HG03108 (cell line): ENCODE results near the gene LRP10.
A peak's percentile ranks its signal among the peaks of the same experiment; 100 is the strongest.
"Not testable (repeated sequence)": the region's sequence is repeated elsewhere in the genome, so short reads cannot be mapped to it uniquely, and the experiment has no call there.

Experiments
- ATAC-seq: cut with Tn5 transposase; IDR thresholded peaks from one replicate; pipeline ENCODE4 v1.9.1; 2021; ENCODE audit warnings: moderate library complexity; ENCODE audit not compliant: unreplicated experiment

LRP10 gene

DNA sequence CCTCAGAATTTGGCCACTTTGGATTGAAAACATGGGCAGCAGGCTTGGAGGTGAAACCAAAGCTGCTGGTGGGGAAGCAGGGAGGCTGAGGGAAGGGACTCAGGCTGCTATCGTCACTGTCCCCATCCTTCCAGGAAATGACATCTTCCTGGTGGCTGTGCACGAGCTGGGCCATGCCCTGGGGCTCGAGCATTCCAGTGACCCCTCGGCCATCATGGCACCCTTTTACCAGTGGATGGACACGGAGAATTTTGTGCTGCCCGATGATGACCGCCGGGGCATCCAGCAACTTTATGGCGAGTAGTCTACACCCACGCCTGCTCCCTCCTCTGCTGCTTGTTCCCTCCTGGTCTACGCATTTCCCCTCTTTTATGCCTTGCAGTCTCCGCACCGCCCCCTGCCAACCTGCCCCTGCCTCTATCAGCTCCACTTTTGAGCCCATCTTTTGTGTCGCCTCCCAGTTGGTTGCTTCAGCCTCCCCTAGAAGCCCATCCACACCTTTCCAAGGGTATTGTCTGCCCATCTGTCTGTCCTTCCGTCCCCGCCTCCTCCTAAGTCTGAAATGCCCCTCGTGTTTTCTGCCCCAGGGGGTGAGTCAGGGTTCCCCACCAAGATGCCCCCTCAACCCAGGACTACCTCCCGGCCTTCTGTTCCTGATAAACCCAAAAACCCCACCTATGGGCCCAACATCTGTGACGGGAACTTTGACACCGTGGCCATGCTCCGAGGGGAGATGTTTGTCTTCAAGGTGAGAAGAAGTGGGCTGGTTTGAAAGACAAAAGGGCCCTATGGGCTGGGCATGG is 28.2 kb upstream of the LRP10 start:
- ATAC-seq = no peak

DNA sequence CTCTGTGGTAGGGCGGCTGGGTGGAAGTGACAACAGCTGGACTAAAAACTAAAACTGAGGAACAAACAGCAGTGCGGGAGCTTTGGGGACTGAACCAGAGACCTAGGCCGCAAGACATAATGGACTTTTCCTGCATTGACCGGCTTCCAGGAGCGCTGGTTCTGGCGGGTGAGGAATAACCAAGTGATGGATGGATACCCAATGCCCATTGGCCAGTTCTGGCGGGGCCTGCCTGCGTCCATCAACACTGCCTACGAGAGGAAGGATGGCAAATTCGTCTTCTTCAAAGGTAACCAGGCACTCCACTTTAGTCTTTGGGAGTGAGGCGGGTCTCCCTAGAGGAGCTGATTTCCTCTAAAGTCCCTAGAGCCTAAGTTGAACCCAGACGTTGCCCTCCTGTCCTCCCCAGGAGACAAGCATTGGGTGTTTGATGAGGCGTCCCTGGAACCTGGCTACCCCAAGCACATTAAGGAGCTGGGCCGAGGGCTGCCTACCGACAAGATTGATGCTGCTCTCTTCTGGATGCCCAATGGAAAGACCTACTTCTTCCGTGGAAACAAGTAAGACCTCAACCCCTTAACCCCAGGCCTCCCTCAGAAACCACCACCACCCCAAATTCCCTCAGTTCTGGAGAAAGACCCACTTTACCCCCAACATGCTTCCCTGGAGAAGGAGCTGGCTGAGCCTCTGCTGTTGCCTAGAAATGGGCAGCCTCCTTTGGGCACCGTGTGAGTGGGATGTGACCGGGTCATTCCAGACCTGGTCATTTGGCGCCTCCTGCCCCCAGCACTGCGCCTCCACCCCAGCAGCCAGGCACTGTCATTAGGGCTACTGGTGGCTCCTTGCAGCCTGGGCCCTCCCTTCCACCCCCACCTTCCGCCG is 27.1 kb upstream of the LRP10 start:
- no peak for ATAC-seq

DNA sequence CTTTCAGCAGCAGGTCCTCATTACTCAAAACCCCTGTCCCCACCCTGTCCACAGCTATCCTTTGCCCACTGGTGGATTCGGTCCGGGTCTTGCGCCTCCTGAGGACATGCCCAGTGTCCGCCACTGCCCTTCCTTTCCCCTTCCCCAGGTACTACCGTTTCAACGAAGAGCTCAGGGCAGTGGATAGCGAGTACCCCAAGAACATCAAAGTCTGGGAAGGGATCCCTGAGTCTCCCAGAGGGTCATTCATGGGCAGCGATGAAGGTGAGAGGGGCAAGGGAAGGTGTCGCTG is 26.5 kb upstream of the LRP10 start:
- ATAC-seq = no peak

DNA sequence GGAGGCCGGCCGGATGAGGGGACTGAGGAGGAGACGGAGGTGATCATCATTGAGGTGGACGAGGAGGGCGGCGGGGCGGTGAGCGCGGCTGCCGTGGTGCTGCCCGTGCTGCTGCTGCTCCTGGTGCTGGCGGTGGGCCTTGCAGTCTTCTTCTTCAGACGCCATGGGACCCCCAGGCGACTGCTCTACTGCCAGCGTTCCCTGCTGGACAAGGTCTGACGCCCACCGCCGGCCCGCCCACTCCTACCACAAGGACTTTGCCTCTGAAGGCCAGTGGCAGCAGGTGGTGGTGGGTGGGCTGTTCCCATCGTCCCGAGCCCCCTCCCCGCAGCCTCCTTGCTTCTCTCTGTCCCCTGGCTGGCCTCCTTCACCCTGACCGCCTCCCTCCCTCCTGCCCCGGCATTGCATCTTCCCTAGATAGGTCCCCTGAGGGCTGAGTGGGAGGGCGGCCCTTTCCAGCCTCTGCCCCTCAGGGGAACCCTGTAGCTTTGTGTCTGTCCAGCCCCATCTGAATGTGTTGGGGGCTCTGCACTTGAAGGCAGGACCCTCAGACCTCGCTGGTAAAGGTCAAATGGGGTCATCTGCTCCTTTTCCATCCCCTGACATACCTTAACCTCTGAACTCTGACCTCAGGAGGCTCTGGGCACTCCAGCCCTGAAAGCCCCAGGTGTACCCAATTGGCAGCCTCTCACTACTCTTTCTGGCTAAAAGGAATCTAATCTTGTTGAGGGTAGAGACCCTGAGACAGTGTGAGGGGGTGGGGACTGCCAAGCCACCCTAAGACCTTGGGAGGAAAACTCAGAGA is 25.5 kb upstream of the LRP10 start:
- no peak for ATAC-seq

DNA sequence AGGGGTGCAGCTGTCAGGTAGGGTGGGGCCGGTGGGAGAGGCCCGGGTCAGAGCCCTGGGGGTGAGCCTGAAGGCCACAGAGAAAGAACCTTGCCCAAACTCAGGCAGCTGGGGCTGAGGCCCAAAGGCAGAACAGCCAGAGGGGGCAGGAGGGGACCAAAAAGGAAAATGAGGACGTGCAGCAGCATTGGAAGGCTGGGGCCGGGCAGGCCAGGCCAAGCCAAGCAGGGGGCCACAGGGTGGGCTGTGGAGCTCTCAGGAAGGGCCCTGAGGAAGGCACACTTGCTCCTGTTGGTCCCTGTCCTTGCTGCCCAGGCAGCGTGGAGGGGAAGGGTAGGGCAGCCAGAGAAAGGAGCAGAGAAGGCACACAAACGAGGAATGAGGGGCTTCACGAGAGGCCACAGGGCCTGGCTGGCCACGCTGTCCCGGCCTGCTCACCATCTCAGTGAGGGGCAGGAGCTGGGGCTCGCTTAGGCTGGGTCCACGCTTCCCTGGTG is 24.7 kb upstream of the LRP10 start:
- no peak for ATAC-seq

DNA sequence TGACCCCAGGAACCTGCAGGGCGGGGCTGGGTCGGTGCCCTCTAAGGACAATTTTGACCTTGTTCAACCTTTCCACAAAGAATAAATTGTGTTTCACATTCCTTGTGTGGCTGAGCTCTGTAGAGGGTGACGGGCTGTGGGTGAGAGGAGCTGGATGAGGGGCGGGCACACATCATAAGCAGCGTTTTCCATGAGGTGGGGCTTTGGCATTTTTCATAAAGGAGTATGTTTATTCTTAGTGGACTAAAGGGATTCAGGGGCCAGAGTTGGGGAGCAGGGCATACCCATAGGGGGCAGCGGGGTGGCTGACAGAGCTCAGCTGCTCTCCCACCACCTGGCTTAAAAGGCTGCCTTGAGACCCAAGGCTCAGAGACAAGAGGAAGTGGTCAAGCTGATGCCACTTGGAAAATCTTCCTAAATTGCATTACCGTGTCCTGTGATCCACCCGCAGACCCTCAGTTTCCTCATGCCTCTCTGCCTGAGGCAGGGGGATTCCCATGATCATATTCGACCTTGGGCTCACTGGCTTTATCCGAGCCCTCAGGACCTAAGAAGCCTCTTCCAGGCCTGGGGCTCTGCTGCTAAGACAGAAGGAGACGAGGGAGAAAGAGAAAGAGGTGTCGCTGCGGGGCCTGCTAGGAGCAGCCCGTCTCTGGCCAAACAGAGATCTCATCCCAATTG is 23.7 kb upstream of the LRP10 start:
- ATAC-seq = no peak

DNA sequence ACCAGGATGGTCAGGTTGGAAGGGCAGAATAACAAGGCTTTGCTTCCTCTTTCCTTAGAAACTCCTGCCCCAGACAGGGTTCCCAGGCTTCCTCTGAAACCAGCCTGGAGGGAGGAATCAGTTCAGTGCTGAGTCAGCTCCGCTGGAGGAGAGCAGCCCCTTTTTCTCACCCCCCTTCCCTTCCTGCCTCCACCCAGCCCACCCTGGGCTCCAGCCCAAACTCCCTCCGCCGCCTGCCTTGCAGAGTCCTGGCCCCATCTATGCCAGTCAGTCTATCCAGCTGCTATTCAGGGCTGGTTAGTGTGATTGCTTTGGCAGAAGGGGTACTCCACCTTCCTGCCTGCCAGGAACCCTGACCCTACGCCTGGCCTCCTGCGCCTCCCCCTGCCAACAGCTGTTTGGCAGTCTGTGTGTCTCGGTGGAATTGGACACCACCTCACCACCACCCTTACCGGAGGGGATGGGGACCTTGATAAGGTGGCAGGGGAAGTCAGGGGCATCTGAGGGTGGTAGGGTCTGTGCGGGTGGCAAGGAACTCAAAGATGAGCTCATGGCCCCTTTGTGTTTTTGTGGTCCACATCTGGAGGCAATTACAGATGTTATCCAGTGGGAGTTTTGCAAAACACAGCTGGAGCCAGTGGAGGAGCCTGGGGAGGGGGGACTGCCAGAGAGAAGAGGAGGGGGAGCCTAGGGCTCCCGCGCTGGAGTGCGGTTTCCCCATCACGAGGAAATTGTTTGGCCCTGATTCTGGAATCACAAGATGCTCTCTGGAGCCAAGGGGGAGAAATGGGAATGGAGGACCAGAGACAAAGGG is 23.0 kb upstream of the LRP10 start:
- no peak for ATAC-seq

DNA sequence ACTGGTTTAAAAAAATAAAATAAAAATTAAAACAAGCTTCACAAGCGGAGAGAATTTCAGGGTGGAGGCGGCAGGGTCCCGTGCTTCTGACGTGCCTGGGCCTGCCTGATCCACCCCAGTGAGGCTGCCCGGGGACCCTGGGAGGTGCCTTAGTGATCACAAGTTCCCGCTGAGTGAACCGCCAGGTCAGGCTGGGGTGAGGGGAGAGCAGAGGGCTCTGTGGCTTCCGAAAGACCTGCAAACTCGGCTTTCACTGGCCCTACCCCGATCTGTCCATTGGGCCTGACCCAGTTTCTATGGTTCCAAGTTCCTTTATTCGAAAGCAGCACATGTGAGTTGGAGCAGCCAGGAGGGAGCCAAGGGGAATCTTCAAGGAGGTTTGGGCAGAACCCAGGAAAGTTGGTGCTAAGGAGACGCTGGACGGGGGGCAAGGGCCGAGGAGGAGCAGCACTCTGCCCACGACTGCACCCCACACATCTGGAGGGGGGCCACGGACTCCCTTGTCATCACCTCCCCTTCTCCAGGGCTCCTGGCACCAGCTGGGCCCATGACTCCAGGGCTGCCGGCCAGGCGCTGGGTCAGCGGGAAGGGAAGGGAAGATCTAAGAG is 22.2 kb upstream of the LRP10 start:
- no peak for ATAC-seq

DNA sequence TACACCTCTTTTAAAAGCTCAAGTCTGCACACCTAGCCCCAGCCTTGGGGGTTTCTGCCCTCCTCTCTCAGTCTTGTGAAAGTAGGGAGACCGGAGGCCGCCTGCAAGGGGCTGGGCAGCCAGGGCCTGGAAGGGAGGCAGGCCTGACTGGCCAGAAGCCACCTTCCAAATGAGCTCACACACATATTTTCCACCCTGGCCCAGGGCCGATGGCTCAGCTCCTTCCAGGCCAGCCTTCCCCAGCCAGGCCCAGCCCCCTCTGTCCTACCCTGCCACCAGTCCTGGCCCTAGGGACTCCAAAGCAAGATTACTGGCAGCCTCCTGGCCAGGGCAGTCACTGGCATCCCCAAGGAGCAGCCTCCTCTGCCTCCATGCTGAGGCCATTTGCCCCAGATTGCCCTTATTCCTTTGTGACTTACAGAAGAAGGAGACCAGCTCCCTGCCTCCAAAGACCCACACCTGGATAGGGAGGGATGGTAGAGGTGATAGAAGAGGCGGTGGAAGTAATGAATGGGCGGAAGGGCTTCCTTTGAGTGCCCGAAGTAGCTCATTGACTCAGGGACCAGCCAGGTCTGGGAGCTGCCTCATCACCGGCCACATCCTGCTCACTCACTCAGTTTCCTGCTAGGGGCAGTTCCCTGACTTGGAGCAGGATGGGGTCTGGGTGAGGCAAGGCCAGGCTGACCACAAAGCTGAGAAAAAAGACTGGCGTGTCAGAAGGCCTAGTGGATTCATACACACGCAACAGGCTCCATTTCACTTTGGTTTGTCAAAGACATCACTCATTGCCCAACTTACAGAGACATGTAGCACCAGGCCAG is 20.4 kb upstream of the LRP10 start:
- no peak for ATAC-seq

DNA sequence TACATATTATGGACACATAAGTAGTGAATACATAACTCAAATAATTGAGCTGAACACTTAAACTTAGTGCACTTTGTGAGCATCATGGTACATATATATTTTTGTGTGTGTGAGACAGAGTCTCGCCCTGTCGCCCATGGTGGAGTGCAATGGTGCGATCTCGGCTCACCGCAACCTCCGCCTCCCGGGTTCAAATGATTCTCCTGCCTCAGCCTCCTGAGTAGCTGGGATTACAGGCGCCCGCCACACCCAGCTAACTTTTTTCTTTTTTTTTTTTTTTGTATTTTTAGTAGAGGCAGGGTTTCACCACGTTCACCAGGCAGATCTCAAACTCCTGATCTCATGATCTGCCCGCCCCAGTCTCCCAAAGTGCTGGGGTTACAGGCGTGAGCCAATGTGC is 19.4 kb upstream of the LRP10 start:
- not testable (repeated sequence) for ATAC-seq

DNA sequence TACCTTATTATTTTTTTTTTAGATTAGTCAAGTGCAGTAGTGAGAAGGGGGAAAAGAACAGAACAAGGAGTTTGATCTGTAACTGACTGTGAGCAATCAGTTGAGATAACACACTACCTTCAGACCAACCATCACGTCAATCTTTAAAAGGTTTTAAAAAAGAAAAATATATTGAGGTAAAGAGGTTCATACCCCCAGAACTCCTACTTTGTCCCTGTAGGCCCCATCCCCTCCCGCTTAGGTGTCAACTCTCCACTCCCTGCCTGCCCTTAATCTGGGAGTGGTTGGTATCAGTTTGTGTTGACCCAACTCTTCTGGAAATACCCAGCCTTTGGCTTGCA is 19.0 kb upstream of the LRP10 start:
- ATAC-seq = no peak

DNA sequence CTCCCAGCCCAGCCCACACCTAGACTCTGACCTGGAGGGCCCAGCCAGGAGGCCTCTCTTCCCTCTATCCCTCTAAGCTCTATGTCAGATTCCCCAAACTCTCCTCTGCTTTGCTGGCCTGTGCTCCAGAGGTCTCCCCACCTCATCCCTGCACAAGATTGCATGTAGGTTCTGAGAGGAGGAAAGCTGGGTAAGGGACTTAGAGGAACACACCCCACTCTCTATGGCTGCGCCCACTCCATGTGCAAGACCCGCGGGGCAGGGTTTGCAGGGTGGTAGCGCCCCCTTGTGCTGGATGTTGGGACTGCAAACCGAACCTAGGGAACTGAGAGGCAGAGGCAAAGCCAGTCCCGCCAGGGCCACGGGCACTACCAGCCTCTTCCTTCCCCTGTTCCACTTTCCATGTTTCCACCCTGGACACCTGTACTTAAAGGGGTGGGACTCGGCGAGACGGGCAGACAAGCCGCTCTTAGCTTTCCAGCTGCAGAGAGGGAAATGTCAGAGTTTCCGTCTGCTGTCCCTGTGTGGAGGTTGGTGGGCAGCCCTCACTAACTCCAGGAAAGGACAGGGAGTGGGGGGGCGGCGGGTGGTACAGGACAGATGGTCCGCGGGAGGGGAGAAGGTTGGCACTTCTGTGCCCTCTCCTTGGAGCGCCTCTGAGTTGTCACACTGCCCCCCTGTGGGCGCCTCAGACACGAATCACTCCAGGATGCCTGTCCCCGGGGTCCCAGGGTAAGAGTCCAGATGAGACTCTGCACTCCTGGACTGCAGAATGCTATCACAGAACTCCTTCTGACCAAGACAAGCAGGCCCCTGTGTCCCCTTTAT is 18.4 kb upstream of the LRP10 start:
- peak; percentile 48 for ATAC-seq

DNA sequence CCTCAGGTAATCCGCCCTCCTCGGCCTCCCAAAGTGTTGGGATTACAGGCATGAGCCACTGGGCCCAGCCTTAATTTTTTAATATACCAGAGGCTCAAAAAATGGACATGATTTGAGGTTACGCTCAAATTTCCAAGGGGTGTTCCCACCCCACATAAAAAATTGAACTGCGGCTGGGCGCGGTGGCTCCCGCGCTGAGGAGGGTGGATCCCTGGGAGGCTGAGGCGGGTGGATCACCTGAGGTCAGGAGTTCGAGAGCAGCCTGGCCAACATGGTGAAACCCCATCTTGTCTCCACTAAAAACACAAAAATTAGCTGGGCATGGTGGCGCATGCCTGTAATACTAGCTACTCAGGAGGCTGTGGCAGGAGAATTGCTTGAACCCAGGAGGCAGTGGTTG is 17.2 kb upstream of the LRP10 start:
- ATAC-seq = not testable (repeated sequence)

DNA sequence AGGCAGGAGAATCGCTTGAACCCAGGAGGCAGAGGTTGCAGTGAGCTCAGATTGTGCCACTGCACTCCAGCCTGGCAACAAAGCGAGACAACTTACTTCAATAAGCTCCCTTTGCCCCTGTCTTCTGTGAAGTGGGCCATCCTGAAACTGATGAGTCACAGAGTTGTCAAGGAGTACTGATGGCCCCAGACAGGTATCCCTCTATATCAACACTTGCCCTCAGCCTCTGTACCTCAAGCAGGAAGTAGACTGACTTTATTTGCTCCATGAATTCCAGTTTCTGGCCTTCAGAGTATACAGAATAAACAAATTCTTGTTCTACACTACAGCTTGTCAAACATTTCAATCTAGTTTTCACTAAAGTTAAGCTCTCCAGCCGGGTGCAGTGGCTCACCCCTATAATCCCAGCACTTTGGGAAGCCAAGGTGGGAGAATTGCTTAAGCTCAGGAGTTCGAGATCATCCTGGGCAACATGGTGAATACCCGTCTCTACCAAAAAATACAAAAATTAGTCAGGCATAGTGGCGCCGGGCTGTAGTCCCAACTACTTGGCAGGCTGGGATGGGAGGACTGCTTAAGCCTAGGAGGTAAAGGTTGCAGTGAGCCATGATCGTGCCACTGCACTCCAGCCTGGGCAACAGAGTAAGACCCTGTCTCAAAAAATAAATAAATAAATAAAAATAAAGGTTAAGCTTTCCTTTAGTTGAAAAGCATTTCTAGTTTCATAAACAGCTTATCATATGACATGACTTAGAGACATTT is 16.4 kb upstream of the LRP10 start:
- no peak for ATAC-seq

DNA sequence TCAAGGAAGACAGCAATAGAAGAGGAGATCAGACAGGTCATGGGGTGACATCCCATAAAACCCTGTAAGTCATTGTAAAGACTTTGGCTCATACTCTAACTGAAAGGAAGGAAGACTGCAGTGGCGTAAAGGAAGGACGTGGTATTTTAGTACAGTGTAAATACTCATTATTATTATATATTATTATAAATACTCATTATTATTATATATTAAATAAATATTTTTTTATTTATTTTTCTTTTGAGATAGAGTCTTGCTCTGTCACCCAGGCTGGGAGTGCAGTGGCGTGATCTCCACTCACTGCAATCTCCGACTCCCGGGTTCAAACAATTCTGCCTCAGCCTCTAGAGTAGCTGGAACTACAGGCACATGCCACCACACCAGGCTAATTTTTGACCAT is 15.1 kb upstream of the LRP10 start:
- no peak for ATAC-seq

DNA sequence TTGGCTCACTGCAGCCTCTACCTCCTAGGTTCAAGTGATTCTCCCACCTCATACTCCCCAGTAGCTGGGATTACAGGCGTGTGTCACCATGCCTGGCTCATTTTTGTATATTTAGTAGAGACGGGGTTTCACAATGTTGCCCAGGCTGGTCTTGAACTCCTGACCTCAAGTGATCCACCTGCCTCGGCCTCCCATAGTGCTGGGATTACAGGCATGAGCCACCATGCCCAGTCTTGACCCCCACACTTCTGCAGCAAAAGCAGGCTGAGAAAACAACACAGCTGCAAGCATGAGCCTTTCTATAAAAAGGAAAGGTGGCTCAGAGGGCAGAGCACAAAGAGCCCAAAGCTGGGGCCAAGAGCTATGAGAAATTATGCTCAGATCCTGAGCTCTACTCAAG is 11.2 kb upstream of the LRP10 start:
- ATAC-seq = not testable (repeated sequence)

DNA sequence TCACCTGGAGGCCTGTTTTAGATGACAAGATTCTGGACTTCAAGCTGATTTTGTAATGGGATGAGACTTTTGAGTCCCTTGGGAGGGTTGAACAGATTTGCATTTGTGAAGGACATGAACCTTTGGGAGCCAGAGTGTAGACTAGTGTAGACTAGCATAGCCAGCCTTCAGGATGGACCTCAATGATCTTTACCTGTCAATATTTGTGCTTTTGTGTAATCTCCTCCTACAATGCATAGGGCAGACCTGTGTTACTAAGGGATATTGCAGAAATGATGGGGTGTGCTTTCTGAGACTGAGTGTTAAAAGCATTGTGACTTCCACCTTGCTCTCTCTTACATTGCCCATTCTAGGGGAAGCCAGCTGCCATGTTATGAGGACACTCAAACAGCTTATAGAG is 9.9 kb upstream of the LRP10 start:
- ATAC-seq = no peak
